GM12801 (cell line): ENCODE data around the gene ZNF594.

Experiments
- CTCF ChIP-seq: IDR thresholded peaks from one replicate; pipeline ENCODE4 v1.5.1; 2011; ENCODE audit warnings: control low read depth; ENCODE audit not compliant: insufficient read length; ENCODE audit errors: extremely low read depth

ZNF594 gene

GRCh38 chr17:5203908-5204294 lies 12.2 kb upstream of the ZNF594 start:
- no peak for TF ChIP-seq CTCF

GRCh38 chr17:5203178-5203907 lies 11.7 kb upstream of the ZNF594 start:
- TF ChIP-seq CTCF: no peak

GRCh38 chr17:5201011-5201410 lies 9.3 kb upstream of the ZNF594 start:
- TF ChIP-seq CTCF: no peak

- TF ChIP-seq CTCF: no peak
These were observed 8.7 kb upstream of the ZNF594 start for GRCh38 chr17:5200360-5200759.

GRCh38 chr17:5198472-5198871 lies 6.8 kb upstream of the ZNF594 start:
- TF ChIP-seq CTCF: no peak

DNA sequence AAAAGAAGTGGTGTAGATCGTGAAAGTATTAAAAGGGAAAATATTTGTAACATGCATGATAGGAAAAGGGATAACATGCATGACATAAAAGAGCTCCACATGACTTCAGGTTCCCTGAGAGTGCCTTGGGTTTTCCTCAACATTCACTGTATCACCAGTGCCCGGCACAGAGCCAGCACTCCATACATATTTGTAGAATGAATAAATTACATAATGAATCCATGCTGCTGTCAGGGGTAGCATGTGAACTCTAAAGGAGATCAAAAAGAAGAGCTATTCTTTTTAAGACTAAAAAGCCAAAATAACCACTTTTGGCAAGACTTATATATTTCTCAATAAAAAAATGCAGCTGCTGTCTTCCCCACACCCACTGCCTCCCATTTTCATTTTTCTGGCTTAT lies 2.7 kb upstream of the ZNF594 start:
- TF ChIP-seq CTCF: no peak

- TF ChIP-seq CTCF: no peak
These were observed 7.4 kb downstream of the ZNF594 start for GRCh38 chr17:5184288-5184687.

DNA sequence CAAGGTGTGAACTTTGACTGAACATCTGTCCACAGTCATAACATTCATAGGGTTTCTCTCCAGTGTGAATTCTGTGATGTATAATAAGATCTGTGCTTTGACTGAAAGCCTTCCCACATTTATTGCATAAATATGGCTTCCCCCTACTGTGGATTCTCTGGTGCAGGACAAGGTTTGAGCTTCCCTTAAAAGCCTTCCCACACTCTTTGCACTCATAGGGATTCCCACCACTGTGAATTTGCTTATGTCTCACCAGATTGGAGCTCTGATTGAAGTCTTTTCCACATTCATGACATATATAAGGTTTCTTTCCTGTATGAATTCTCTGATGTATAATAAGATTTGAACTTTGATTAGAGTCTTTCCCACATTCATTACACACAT lies 8.3 kb downstream of the ZNF594 start:
- TF ChIP-seq CTCF: no peak
